ENCODE measurements around the gene MYO15A.

The MYO15A gene

GRCh38 chr17:18106211-18106610, 2.3 kb upstream of the MYO15A start:
- DNase-seq: no peak

- no peak for DNase-seq
Observed at GRCh38 chr17:18107061-18107790, 1.3 kb upstream of the MYO15A start.

GRCh38 chr17:18107971-18108370, 585 bp upstream of the MYO15A start:
- no peak for DNase-seq

- no peak for DNase-seq
Observed at GRCh38 chr17:18109935-18110485, 1.5 kb downstream of the MYO15A start.

- DNase-seq: no peak
Observed at GRCh38 chr17:18110636-18111145, 2.1 kb downstream of the MYO15A start.

- DNase-seq: no peak
Observed at GRCh38 chr17:18111330-18111971, 2.9 kb downstream of the MYO15A start.

- no peak for DNase-seq
Observed at GRCh38 chr17:18115517-18115916, 7.0 kb downstream of the MYO15A start.

- no peak for DNase-seq
Observed at GRCh38 chr17:18116078-18116477, 7.5 kb downstream of the MYO15A start.

GRCh38 chr17:18117533-18117932, 9.0 kb downstream of the MYO15A start:
- no peak for DNase-seq

- DNase-seq: no peak
Observed at GRCh38 chr17:18117982-18118975, 9.7 kb downstream of the MYO15A start.

GRCh38 chr17:18119166-18119745, 10.7 kb downstream of the MYO15A start:
- no peak for DNase-seq

GRCh38 chr17:18119938-18120337, 11.4 kb downstream of the MYO15A start:
- no peak for DNase-seq

- no peak for DNase-seq
Observed at GRCh38 chr17:18120461-18121017, 12.0 kb downstream of the MYO15A start.

GRCh38 chr17:18121144-18121910, 12.8 kb downstream of the MYO15A start:
- DNase-seq: no peak

GRCh38 chr17:18122990-18123753, 14.6 kb downstream of the MYO15A start:
- no peak for DNase-seq

GRCh38 chr17:18124345-18125126, 16.0 kb downstream of the MYO15A start:
- no peak for DNase-seq

GRCh38 chr17:18129041-18129502, 20.5 kb downstream of the MYO15A start:
- DNase-seq: no peak

- no peak for DNase-seq
Observed at GRCh38 chr17:18132711-18133110, 24.2 kb downstream of the MYO15A start.

GRCh38 chr17:18136357-18136756, 27.8 kb downstream of the MYO15A start:
- no peak for DNase-seq
